ENCODE measurements around the gene BBOX1. TPM values are rescaled to one million over a fixed set of nuclear protein-coding genes. Genes with fewer than 3 reads are reported as not detected.

Gene BBOX1
- total RNA-seq, 1 experiment from 2014 or later, result not detected

DNA sequence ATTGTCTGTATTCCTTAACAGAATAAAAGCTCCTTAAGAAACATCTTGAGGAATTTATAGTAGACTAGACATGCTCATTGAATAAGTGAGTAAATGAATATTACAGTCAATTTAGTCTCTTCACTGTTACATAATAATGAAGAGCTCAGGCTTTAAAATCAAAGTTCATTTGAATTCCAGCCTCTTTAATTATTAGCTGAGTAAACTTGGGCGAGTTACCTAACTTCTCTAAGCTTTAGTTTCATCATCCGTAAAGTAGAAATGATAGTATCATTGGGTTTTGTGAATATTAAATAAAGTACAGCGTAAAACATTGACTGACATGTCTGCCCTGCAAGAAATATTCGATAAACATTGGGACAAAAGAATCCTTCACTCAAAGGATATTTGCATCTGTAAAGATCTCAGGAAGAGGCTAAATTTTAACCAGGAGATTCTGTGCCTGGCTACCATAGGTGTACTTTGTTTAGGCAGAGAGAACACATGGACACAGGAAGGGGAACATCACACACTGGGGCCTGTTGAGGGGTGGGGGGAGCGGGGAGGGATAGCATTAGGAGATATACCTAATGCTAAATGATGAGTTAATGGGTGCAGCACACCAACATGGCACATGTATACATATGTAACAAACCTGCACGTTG lies 15.2 kb upstream of the BBOX1 start:
- no peak for DNase-seq (ENCODE audit: low read depth)

GRCh38 chr11:27025957-27026733 lies 14.5 kb upstream of the BBOX1 start:
- no peak for DNase-seq (ENCODE audit: low read depth)

DNA sequence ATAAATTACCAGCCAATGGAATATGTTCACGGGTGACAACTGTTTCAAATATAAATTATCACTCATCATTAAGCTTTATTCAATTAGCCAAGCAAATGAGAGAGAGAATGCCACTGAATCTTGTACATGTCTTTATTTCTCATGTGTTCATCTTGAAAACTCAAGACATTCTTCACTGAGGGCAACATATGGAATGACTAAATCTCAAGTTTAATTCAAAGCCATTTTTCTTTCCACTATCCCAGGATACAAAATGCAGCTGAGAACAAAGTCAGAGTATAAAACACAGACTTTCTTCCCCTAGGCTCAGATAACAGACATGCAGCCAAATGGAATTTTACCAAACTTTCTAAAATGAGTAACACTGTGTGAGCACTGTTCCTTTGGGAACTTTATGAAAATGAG lies 12.1 kb upstream of the BBOX1 start:
- DNase-seq (ENCODE audit: low read depth), result no peak

- DNase-seq (ENCODE audit: low read depth), result no peak
Observed at GRCh38 chr11:27029966-27030365, 10.6 kb upstream of the BBOX1 start.

DNA sequence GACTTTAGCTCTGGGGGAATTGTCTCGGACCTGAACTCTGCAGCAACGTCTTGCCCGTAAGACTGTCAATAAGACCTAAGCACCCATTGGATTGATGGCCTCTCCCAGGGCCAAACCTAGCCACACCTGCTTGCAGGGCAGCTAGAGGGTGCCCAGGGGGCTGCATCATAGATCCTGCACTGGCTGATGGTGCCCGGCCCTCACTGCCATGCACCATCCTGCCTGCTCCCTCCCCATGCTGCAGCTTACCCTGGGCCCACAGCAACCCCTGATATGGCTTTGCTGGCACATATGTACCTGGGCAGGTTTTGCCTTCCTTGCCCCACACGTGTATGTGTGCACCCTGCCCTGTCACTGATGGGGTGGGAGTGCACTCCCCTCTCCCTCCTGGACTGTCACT lies 8.9 kb upstream of the BBOX1 start:
- DNase-seq (ENCODE audit: low read depth), result no peak

GRCh38 chr11:27039873-27040272 lies 742 bp upstream of the BBOX1 start:
- DNase-seq (ENCODE audit: low read depth), result no peak

GRCh38 chr11:27041141-27041899 lies 705 bp downstream of the BBOX1 start:
- DNase-seq (ENCODE audit: low read depth), result no peak

DNA sequence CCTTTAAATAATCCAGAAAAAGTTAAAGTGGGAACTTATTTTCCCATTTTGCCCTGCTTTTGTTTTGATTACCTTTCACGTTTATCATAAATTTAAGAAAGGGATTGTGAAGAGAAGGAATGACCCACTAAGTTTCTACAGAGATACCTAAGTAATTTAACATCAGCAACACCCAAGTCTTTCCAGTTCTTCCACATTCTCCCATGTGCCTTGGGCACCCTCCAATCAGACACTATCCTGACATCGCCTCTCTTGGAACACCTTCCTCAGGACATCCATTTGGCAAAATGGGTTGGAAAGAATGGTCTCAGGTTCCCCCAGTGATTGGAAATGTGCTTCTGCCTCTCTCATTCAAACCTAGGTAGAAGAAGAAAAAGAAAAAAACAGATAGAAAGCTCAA lies 6.3 kb downstream of the BBOX1 start:
- no peak for DNase-seq (ENCODE audit: low read depth)

- no peak for DNase-seq (ENCODE audit: low read depth)
Observed at GRCh38 chr11:27052668-27053067, 12.1 kb downstream of the BBOX1 start.

GRCh38 chr11:27055065-27055682 lies 14.6 kb downstream of the BBOX1 start:
- peak; percentile 43 for DNase-seq (ENCODE audit: low read depth)

- DNase-seq (ENCODE audit: low read depth), result no peak
Observed at GRCh38 chr11:27057091-27057780, 16.6 kb downstream of the BBOX1 start.

DNA sequence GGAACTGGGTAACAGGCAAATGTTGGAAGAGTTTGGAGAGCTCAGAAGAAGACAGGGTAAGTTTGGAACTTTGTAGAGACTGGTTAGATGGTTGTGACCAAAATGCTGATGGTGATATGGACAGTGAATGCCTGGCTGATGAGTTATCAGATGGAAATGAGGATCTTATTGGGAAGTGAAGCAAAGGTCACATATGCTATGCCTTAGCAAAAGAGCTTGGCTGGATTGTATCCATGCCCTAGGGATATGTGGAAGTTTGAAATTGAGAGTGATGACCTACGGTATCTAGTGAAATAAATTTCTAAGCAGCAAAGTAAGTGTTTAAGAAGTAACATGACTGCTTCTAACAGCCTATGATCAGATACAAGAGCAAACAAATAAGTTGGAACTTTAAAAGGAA lies 17.8 kb downstream of the BBOX1 start:
- DNase-seq (ENCODE audit: low read depth), result no peak

DNA sequence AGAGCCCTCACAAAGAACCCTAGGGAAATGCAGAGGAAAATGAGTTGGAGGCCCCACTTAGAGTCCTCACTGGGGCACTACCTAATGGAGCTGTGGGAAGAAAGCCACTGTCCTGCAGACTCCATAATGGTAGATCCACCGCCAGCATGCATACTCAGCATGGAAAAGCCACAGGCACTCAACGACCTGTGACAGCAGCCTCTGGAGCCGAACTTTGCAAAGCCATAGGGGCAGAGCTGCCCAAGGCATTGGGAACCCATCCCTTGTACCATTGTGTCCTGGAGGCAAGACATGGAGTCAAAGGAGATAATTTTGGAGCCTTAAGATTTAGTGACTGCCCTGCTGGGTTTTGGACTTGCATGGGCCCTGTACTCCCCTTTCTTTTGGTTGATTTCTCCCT lies 18.8 kb downstream of the BBOX1 start:
- no peak for DNase-seq (ENCODE audit: low read depth)

GRCh38 chr11:27060816-27061460 lies 20.3 kb downstream of the BBOX1 start:
- no peak for DNase-seq (ENCODE audit: low read depth)

DNA sequence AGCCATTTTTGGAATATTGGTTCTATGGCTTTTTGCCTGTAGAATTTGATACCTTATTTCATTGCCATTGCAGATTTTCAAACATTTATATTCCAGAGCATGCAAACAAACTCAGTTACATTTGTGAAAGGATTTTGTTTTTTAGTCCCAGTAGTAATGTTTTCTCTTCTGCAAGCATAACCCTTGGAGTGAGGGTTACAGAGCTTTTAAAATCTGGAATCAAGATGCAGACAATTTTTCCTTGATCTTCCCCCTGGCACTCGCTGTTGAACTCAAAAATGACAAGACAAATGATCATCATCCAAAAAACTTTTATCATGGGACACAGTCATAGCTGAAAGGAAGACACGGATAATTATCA lies 20.8 kb downstream of the BBOX1 start:
- no peak for DNase-seq (ENCODE audit: low read depth)

GRCh38 chr11:27064086-27064485 lies 23.5 kb downstream of the BBOX1 start:
- DNase-seq (ENCODE audit: low read depth), result no peak

DNA sequence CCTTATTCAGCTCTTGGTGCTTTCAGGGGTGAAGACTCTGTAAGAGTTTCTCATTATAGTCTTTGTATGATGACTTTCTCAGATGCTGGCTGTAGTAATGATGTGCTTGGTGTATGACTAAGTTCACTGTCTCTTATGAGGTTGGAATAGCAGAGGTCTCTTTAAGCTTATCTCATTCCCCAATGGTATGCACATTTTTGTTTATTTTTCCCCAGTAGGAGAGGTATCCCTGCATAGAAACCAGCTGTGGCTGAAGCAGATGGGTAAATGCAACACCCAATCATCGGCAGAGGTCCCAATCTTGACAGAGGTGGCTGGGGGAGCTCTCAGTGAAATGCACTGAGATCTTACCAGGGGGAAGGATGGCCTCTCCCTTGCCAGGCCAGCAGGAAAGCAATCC lies 34.6 kb downstream of the BBOX1 start:
- no peak for DNase-seq (ENCODE audit: low read depth)

- DNase-seq (ENCODE audit: low read depth), result no peak
Observed at GRCh38 chr11:27075655-27076054, 35.0 kb downstream of the BBOX1 start.

DNA sequence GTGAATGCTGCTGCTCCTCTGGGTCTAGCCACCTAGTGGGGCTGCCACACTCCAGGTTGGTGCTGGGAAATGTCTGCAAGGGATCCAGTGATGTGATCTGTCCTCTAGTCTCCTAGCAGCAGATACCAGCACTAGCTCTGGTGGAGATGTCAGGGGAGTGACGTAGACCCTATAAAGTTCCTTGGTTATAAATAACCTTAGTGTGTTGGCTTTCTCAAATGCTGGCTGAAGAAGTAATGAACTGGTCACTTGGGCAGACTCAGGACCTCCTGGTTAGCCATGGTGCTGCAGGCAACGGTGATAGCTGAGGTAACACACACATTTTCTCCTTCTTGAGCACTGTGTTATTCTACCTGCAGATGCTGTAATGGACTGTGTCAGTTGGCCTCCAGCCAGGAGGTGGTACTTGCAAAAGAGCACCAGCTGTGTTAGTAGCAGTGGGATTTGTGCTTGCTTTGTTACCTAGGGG lies 35.5 kb downstream of the BBOX1 start:
- no peak for DNase-seq (ENCODE audit: low read depth)

- peak; percentile 2 for DNase-seq (ENCODE audit: low read depth)
Observed at GRCh38 chr11:27081056-27081455, 40.4 kb downstream of the BBOX1 start.

- no peak for DNase-seq (ENCODE audit: low read depth)
Observed at GRCh38 chr11:27083241-27083640, 42.6 kb downstream of the BBOX1 start.

Measured in M059J (cell line).